HUES64 (cell line): Measurements from ENCODE around the gene TRIM17.

Experiments used
- H3K27ac ChIP-seq: 2 replicates; pipeline ENCODE4 v1.7.0; 2013; ENCODE audit warnings: low read depth, low read length, inconsistent platforms
- H3K27me3 ChIP-seq: 2 replicates; pipeline ENCODE4 v1.6.1; 2013; ENCODE audit warnings: mild to moderate bottlenecking, low read length; ENCODE audit not compliant: insufficient read depth
- H3K36me3 ChIP-seq: 2 replicates; pipeline ENCODE4 v1.6.1; 2013; ENCODE audit warnings: mild to moderate bottlenecking, low read length; ENCODE audit not compliant: insufficient read depth
- H3K4me1 ChIP-seq: 2 replicates; pipeline ENCODE4 v1.6.1; 2013; ENCODE audit warnings: mild to moderate bottlenecking, low read length, moderate library complexity; ENCODE audit not compliant: insufficient read depth
- H3K4me3 ChIP-seq: 2 replicates; pipeline ENCODE4 v1.5.1; 2013; ENCODE audit warnings: mild to moderate bottlenecking, low read length, moderate library complexity
- H3K9ac ChIP-seq: 2 replicates; pipeline ENCODE4 v1.6.1; 2013; ENCODE audit warnings: mild to moderate bottlenecking, low read depth, low read length
- H3K9me3 ChIP-seq: 2 replicates; pipeline ENCODE4 v1.6.1; 2013; ENCODE audit warnings: low read depth, low read length; ENCODE audit not compliant: insufficient read depth
- WGBS: fragments of 150-250, 120-280 bp; methylation state at CpG from one replicate; pipeline ENCODE4 v1.1.7; 2013; ENCODE audit warnings: missing lambda C conversion rate; 5-methylcytosine and 5-hydroxymethylcytosine counted together

TRIM17 gene

GRCh38 chr1:228369608-228370438 is 46.8 kb downstream of the TRIM17 start:
- H3K4me1 ChIP-seq, result peaks cover 5% of the 10 kb centered on the region; the same call in 1 of the 2 replicates
- no peaks in the 10 kb centered on the region for H3K9me3 ChIP-seq
- H3K4me3 ChIP-seq, result no peak overlapping the region
- H3K36me3 ChIP-seq, result no peaks in the 10 kb centered on the region
- 94% methylated on average over 18 of the region's 18 CpGs for WGBS
- H3K9ac ChIP-seq, result no peak overlapping the region
- H3K27ac ChIP-seq, result no peak overlapping the region
- no peaks in the 10 kb centered on the region for H3K27me3 ChIP-seq

GRCh38 chr1:228368801-228369607 is 47.7 kb downstream of the TRIM17 start:
- no peak overlapping the region for H3K9ac ChIP-seq
- no peaks in the 10 kb centered on the region for H3K9me3 ChIP-seq
- H3K4me3 ChIP-seq, result no peak overlapping the region
- 94% methylated on average over 15 of the region's 15 CpGs for WGBS
- no peaks in the 10 kb centered on the region for H3K27me3 ChIP-seq
- peaks cover 5% of the 10 kb centered on the region; the same call in 1 of the 2 replicates for H3K4me1 ChIP-seq
- H3K36me3 ChIP-seq, result no peaks in the 10 kb centered on the region
- H3K27ac ChIP-seq, result no peak overlapping the region

- no peaks in the 10 kb centered on the region for H3K27me3 ChIP-seq
- H3K9ac ChIP-seq, result no peak overlapping the region
- no peaks in the 10 kb centered on the region for H3K9me3 ChIP-seq
- H3K27ac ChIP-seq, result no peak overlapping the region
- no peaks in the 10 kb centered on the region for H3K36me3 ChIP-seq
- H3K4me1 ChIP-seq, result peaks cover 5% of the 10 kb centered on the region; the same call in 1 of the 2 replicates
- WGBS, result 72% methylated on average over 25 of the region's 25 CpGs
- H3K4me3 ChIP-seq, result no peak overlapping the region
These were observed 48.6 kb downstream of the TRIM17 start for GRCh38 chr1:228367798-228368791.

GRCh38 chr1:228366866-228367741 is 49.6 kb downstream of the TRIM17 start:
- peaks cover 5% of the 10 kb centered on the region; the same call in 1 of the 2 replicates for H3K4me1 ChIP-seq
- H3K9ac ChIP-seq, result no peak overlapping the region
- no peaks in the 10 kb centered on the region for H3K36me3 ChIP-seq
- no peaks in the 10 kb centered on the region for H3K9me3 ChIP-seq
- WGBS, result 87% methylated on average over 24 of the region's 24 CpGs
- no peak overlapping the region for H3K4me3 ChIP-seq
- no peaks in the 10 kb centered on the region for H3K27me3 ChIP-seq
- no peak overlapping the region for H3K27ac ChIP-seq

DNA sequence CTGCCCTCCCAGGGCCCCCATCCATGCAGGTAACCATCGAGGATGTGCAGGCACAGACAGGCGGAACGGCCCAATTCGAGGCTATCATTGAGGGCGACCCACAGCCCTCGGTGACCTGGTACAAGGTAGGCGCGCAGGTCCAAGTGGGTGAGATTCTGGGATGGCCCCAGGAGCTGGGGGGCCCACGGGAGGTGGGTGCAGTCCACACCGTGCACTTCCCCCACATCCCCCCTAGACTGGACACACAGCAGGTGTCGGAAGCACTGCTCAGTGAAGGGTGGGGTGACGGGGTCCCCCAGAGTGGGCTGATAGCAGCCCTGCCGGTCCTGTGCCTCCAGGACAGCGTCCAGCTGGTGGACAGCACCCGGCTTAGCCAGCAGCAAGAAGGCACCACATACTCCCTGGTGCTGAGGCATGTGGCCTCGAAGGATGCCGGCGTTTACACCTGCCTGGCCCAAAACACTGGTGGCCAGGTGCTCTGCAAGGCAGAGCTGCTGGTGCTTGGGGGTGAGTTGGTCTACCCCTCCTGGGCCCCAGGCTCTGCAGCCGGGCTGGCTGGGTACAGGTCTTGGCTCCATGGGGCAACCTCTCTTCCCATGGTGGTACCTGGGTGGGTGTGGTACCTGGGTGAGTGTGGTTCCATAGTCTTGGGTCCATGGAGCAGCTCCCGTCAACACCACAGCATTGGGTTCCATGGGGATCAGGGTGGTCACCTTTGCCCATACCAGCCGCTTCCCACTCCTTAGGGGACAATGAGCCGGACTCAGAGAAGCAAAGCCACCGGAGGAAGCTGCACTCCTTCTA is 50.4 kb downstream of the TRIM17 start:
- H3K9ac ChIP-seq, result no peak overlapping the region
- H3K4me1 ChIP-seq, result peaks cover 5% of the 10 kb centered on the region; the same call in 1 of the 2 replicates
- H3K27me3 ChIP-seq, result no peaks in the 10 kb centered on the region
- WGBS, result 94% methylated on average over 23 of the region's 23 CpGs
- H3K9me3 ChIP-seq, result no peaks in the 10 kb centered on the region
- no peak overlapping the region for H3K4me3 ChIP-seq
- H3K36me3 ChIP-seq, result no peaks in the 10 kb centered on the region
- H3K27ac ChIP-seq, result no peak overlapping the region

DNA sequence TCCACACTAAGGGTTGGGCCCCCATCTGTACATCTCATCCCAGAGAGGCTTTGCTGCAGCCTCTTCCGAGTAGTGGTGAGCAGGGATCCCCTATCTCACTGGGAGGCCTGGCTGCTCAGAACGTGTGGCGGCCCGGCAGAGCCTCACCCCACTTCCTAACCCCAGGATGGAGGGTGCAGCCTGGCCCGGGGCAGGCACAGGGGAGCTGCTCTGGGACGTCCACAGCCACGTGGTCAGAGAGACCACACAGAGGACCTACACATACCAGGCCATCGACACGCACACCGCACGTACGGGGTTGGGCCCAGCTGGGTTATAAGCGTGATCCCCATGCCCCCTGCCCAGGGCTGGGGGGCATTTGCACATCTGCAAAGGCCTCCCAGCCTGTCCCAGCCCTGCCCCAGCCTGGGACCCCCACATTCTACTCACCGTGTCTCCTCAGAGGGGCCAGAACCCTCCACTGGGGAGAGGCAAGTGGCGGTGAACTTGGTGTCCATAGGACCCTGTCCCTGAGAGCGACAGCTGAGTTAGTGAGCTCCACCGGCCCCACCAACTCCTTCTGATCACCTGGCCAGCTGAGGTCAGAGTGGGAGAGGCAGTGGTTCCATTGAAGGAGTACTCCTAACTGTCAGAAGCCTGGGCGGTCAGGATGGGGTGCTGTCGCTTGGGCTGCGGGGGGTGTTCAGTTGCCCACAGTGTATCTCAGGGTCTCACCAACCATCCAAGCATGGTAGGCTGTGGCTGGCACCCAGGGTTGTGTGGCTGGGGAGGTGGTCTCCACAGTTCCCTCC is 51.2 kb downstream of the TRIM17 start:
- Histone ChIP-seq H3K9me3 (no peaks in the 10 kb centered on the region), H3K27ac (no peak overlapping the region), H3K4me1 (peaks cover 5% of the 10 kb centered on the region; the same call in 1 of the 2 replicates), H3K27me3 (no peaks in the 10 kb centered on the region), H3K36me3 (no peaks in the 10 kb centered on the region), H3K4me3 (no peak overlapping the region), H3K9ac (no peak overlapping the region)
- 90% methylated on average over 20 of the region's 20 CpGs for WGBS

DNA sequence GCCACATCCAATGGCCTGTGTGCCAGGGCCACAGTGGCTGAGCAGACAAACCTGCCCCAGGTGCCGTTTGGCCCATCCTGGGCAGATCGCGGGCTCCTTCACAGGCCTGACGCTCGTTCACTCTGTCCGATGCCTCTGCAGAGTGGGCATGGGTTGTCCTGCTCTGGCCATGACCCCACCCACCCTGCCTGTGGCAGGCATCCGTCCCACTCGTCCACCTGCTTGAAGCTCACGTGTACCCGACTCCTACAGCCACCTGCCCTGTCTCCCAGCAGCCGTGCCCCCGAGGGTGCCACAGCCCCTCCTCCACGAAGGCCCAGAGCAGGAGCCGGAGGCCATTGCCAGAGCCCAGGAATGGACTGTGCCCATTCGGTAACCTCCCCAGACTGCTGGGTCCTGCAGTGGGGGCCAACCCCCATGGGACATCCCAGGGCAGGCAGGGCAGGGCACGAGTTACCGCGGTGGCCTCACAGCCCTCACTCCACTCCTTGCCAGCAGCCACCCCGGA is 51.9 kb downstream of the TRIM17 start:
- no peak overlapping the region for H3K9ac ChIP-seq
- no peak overlapping the region for H3K4me3 ChIP-seq
- H3K27ac ChIP-seq, result no peak overlapping the region
- no peaks in the 10 kb centered on the region for H3K27me3 ChIP-seq
- 92% methylated on average over 19 of the region's 19 CpGs for WGBS
- H3K4me1 ChIP-seq, result peaks cover 5% of the 10 kb centered on the region; the same call in 1 of the 2 replicates
- no peaks in the 10 kb centered on the region for H3K9me3 ChIP-seq
- H3K36me3 ChIP-seq, result no peaks in the 10 kb centered on the region

DNA sequence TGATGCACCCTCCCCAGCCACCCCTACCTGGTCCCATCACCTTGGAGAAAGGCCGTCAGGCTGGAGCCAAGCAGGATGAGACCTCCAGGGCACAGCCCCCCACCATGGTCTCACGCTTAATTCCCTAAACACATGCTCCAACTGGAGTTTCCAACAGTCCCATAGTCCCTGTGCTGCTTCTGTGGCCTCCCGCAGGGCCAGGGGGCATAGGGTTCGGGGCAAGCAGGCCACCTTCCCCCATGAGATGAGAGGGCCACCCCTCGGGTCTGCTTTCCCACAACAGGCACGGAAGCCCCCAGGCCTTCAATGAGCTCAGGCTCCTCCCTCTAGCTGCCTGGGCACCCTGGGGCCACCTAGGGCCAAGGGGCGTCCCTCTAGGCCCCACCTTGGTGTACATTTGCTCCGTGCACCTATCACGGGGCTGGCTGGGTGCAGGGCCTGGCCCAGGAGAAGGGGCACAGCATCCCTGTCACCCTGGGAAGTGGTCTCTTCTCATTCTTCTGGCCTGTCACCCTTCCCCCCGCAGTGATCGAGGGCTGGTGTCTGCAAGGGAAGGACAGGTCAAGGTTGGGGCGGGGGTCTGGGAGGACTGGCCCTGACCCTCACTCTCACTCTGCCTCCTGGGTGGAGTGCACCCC is 52.5 kb downstream of the TRIM17 start:
- WGBS, result 84% methylated on average over 12 of the region's 12 CpGs
- Histone ChIP-seq H3K36me3 (no peaks in the 10 kb centered on the region), H3K9me3 (no peaks in the 10 kb centered on the region), H3K27ac (no peak overlapping the region), H3K4me3 (no peak overlapping the region), H3K4me1 (peaks cover 5% of the 10 kb centered on the region; the same call in 1 of the 2 replicates), H3K27me3 (no peaks in the 10 kb centered on the region), H3K9ac (no peak overlapping the region)
